ENCODE data around the gene IRF3.

Gene IRF3

DNA sequence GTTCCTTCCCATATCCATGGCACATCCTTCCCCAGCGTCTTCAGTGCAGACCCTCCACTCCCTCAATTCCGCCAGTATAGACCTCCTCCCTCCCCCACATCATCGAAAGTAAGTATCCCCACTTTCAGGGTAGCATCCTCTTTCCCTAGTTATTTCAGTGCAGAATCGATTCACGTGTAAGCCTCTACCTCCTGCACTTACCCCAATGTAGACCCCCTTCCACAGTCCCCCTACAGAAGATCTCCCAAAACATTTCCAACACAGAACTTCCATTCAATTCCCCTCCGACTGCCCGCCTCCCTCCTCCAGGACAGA, 664 bp downstream of the IRF3 start:
- DNase-seq: no peak

DNA sequence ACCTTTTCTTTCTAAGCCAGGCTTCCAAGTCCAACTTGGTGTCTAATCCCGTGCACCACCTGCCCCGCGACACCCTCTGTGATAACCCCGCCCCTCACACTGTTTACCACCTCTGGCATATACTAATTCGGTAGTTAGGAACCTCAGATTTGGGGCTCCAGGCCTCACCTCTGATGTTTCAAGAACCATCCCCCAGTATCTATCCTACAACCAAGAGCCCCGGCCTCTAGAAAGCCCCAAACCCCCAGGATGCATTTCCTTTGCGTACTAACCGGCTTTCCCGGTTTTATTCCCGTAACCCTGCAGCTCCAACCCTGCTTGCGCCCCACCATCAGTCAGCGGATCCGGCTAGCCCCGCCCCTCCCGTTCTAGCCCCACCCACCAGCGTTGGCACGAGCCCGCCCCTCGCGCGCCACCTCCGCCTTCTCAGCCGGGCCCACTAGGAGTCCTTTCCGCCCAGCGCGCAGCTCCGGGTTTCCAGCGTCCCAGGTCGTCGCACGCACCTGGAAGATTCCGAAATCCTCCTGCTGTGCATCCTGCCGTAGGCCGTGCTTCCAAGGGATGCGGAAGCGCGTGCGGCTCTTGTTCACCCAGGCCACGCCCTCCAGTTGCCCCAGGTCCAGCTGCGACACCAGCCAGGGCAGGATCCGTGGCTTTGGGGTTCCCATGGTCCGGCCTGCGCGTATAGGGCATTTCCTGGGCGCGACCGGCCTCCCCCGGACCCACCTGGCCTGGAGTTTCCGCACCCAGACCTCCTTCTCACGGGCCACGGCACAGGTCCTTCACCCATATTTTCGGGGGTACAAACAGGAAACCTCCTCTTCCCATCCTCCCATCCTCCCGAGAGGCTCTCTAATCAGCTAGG, 1.3 kb downstream of the IRF3 start:
- DNase-seq: peak; percentile 83 to 90

DNA sequence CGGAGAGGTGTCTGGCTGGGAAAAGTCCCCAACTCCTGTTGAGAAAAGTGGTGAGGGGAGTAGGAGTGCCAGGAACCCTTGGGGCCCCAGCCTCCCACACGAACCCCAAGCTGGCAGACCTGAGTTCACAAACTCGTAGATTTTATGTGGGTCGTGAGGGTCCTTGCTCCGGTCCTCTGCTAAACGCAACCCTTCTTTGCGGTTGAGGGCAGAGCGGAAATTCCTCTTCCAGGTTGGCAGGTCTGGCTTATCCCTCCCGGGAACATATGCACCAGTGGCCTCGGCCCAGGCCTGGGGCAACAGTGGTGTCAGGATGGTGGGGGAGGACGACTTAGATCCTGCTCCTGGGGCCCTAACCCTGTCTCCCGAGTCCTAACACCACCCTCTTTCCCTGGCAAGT, 2.4 kb downstream of the IRF3 start:
- no peak for DNase-seq

DNA sequence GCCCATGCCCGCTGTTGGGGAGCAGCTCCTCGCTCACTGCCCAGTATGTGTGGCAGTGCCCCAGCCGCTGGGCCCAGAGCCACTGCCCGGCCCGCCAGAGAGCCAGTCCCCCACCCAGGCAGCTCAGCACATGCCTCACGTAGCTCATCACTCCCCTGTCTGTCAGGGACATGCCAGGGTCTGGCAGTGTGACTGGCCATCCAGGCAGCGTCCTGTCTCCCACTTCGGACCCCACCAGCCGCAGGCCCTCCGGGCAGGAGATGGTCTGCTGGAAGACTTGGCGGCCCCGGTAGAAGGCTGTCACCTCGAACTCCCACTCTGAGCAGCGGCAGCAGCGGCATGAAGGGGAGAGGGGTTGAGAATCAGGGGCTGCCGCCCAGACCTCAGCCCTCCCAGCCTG, 3.6 kb downstream of the IRF3 start:
- DNase-seq: no peak

DNA sequence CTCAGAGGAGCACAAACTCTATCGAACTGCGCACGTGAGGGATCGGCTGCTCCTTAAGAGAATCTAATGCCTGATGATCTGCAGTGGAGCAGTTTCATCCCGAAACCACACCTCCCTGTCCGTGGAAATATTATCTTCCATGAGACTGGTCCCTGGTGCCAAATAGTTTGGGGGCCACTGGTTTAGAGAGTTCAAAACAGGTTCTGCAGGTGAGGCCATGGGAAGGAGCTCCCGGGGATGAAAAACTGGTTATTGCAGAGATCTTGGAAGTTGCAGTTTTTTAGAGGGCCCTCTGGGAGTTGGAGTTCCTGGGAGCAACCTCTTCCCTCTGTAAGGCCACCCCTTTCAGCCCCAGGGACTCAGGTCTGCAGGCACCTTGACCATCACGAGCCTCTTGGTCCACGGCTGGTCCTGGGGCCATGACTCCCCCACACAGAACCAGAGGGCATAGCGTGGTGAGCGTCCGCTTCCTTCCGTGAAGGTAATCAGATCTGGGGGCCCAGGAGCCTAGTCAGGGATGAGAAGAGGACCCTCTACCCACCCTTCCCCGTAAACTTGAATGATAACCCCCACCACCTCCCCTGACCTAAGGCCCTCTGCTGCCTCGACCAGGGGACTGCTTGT, 5.2 kb downstream of the IRF3 start:
- no peak for DNase-seq

DNA sequence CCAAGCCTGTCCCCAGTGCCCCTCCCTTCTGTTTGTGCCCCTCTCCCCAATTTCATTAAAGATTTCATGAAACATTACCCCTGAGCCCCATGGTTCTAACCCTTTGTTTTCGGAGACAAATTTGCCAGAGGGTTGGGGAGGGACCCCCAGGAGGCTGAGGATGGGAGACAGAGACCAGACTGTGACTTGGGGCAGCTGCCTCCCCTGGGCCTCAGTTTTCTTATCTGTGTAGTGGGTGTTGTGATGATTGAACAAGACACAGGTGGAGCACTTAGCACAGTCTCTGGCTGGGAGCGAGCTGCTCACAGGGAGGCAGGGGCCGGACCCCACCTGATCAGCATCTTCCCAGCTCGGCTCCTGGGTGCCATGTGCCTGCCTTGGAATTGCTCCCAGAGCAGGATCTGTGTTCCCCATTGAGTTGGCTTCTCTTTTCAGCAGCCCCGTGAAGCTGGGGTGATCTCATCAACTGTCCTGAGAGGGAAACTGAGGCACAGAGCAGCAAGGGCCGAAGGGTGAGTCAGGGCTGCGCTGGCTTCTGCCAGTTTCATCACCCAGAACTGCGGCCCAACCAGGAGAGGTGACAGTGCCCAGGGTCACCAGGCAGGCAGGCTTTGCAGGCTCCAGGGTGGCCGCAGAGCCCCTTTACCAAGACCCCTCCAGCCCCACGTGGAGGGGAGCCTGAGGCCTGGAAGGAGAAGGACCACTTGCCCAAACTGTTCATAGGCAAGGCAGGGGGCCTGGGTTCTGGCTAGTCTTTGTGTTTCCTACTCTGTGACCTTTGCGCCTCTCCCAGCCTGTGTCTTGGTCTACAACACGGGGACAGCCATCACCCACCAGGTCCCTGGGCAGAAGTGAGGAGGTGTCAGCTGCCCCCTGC, 6.9 kb downstream of the IRF3 start:
- no peak for DNase-seq

DNA sequence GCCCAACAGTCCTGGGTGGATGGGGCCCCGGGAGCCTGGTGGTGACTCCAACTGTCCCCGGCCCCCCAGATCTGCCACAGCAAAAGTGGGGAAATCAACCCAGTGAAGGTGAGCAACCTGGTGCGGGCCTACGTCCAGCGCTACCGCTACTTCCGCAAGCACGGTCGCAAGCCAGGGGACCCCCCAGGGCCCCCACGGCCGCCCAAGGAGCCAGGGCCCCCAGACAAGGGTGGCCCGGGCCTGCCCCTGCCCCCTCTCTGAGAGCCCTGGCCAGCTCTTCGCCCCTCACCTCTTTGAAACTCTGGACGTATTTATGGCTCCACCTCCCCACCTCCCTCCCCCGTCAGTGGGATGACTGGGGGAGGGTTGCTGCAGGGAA, 7.5 kb downstream of the IRF3 start:
- no peak for DNase-seq

DNA sequence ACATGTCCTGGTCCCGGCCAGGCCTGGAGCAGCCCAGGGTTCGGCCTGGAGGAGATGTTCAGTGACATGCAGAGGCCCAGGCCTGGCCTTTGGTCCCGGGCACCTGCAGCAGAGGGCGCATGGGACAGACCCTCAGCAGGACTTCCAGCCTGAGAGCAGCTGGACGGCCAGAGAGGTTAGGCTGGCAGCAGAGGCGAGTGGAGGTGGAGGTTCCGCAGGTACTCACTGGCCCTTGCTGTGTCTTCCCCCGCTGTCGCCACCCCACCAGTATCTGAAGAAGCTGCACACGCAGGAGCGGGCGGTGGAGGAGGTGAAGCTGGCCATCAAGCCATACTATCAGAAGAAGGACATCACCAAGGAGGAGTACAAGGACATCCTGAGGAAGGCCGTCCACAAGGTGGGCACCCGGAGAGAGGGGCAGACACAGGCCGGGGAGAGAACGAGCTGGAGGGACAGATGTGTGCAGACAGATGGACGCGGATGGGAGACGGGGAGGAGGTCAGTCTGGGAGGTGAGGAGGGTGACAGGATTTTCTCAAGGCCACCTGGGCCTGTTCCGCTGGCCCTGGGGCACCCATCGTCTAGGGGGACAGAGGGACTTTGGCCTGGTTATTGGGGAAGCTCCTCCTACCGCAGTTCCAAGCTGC, 8.0 kb downstream of the IRF3 start:
- no peak for DNase-seq

DNA sequence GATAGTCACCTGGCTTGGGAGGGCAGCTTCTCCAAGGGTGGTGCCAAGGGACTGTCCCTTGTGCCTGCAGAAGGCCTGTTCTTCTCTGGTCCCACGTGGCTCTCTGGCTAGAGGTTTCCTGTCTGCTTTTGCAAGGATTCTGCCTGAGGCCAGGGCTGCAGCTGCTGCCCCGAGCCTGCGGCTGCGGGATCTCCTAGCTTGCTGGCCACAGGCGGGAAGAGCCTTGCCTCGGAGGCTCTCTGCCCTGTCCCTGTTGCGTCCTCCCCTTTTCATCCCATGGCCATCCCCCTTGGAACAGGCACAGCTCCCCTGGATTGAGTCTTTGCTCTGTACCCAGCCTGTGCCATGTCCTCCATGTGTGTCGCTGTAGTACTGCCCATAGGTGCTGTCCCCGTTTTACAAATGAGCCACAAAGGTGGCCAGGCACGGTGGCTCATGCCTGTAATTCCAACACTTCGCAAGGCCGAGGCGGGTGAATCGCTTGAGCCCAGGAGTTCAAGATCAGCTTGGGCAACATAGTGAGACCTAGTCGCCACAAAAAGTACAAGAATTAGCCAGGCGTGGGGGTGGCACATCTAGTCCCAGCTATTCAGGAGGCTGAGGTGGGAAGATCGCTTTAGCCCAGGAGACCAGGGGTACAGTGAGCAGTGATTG, 9.1 kb downstream of the IRF3 start:
- DNase-seq: no peak

DNA sequence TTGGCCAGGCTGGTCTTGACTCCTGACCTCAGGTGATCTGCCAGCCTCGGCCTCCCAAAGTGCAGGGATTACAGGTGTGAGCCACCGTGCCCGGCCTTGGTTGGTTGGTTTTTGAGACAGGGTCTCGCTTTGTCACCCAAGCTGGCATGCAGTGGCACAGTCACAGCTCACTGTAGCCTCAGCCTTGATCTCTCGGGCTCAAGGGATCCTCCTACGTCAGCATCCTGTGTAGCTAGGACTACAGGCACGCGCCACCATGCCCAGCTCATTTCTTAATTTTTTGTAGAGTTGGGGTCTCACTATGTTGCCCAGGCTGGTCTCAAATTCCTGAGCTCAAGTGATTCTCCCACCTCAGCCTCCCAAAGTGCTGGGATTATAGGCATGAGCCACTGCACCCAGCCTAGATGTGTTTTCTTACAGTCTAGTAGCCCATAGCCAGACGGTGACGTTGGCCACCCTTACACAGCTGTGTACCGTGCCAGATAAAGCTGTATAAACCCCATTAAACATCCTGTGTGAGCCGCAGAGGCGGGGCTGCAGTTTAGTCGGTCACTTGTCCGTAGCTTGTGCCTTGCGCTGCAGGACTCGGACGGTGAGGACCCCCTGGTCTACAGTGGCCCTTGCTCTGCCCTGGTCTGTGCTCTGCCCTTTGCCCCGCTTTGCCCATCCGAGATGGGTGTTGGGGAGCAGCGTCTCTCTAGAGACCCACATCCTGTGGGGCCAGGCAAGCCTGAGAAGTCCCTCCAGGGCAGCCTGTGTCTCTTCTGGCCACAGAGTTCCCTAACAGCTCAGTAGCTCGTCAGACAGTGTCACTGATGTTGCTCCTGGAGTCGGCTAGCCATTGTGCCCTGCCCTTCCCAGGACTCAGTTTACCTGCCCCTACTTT, 9.8 kb downstream of the IRF3 start:
- no peak for DNase-seq

DNA sequence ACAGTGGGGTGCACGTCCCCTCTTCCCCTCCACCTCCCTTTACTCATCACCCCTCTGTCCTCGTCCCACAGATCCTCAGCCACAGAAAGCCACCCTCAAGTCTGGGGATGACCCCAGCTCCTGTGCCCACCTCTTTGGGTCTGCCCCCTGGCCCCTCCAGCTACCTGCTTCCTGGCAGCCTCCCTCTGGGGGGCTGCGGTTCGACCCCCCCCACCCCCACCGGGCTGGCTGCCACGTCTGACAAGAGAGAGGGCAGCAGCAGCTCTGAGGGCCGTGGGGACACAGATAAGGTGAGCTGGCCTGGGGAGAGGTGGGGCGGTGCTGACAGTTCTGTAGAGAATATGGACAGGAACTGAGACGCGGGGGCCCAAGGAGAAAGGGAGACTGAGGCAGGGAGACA, 11.1 kb downstream of the IRF3 start:
- DNase-seq: no peak

DNA sequence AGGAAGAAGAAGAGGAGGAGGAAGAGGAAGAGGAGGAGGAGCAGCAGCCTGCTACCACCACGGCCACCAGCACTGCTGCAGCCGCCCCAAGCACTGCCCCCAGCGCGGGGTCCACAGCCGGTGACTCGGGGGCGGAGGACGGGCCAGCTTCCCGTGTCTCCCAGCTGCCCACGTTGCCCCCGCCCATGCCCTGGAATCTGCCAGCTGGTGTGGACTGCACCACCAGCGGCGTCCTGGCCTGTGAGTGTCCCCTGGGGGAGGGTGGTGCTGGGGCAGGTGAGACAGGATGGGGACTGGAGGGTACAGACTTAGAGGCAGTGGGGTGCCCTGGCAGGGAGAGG, 12.2 kb downstream of the IRF3 start:
- no peak for DNase-seq

DNA sequence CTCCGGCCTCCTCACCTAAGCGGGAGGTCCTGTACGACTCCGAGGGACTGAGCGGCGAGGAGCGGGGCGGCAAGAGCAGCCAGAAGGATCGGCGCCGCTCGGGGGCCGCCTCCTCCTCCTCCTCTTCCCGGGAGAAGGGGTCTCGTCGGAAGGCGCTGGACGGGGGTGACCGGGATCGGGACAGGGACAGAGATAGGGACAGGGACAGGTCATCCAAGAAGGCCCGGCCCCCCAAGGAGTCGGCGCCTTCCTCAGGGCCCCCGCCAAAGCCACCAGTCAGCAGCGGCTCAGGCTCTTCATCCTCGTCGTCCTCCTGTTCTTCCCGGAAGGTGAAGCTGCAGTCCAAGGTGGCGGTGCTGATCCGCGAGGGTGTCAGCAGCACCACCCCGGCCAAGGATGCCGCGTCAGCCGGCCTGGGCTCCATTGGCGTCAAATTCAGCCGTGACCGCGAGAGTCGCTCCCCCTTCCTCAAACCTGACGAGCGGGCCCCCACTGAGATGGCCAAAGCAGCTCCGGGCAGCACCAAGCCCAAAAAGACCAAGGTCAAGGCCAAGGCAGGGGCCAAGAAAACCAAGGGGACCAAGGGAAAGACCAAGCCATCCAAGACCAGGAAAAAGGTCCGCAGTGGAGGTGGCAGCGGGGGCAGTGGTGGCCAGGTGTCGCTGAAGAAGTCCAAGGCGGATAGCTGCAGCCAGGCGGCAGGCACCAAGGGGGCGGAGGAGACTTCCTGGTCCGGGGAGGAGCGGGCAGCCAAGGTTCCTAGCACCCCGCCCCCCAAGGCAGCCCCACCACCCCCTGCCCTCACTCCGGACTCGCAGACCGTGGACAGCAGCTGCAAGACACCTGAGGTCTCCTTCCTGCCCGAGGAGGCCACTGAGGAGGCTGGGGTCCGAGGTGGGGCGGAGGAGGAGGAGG, 12.8 kb downstream of the IRF3 start:
- no peak for DNase-seq

DNA sequence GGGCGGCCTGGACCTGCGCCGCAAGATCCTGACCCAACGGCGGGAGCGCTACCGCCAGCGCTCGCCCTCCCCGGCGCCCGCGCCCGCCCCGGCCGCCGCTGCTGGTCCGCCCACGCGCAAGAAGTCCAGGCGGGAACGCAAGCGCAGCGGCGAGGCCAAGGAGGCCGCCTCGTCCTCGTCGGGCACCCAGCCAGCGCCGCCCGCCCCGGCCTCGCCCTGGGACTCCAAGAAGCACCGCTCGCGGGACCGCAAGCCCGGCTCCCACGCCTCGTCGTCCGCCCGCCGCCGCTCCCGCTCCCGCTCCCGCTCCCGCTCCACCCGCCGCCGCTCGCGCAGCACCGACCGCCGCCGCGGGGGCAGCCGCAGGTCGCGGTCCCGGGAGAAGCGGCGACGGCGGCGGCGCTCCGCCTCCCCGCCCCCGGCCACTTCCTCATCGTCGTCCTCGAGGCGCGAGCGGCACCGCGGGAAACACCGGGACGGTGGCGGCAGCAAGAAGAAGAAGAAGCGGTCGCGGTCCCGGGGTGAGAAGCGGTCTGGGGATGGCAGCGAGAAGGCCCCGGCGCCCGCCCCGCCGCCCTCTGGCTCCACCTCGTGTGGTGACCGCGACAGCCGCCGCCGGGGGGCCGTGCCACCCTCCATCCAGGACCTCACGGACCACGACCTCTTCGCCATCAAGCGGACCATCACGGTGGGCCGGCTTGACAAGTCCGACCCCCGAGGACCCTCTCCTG, 13.7 kb downstream of the IRF3 start:
- DNase-seq: no peak

DNA sequence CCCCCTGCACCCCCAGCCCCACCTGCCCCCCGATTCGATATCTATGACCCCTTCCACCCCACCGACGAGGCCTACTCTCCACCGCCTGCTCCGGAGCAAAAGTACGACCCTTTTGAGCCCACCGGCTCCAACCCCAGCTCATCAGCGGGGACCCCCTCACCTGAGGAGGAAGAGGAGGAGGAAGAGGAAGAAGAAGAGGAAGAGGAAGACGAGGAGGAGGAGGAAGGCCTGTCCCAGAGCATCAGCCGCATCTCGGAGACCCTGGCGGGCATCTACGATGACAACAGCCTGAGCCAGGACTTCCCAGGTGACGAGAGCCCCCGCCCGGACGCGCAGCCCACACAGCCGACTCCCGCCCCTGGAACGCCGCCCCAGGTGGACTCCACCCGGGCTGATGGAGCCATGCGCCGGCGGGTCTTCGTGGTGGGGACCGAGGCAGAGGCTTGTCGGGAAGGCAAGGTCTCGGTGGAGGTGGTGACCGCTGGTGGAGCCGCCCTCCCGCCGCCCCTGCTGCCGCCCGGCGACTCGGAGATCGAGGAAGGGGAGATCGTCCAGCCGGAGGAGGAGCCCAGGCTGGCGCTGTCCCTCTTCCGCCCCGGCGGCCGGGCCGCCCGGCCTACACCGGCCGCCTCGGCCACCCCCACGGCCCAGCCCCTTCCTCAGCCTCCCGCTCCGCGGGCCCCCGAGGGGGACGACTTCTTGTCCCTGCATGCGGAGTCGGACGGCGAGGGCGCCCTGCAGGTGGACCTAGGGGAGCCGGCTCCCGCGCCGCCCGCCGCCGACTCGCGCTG, 14.4 kb downstream of the IRF3 start:
- DNase-seq: no peak

DNA sequence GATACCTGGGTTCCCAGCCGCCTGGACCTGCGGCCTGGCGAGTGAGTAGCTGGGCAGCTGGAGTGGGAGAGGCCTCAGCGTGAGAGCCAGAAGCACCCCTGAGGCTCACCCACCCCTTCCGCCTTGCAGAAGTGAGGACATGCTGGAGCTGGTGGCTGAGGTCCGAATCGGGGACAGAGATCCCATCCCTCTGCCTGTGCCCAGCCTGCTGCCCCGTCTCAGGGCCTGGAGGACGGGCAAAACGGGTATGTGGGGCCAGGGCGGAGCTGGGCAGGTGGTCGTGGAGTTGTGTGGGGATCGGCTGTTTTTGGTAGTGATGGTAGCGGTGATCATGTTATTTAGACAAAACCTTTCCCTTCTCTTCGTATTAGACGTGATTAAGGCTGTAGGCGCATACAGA, 19.1 kb downstream of the IRF3 start:
- DNase-seq: no peak

DNA sequence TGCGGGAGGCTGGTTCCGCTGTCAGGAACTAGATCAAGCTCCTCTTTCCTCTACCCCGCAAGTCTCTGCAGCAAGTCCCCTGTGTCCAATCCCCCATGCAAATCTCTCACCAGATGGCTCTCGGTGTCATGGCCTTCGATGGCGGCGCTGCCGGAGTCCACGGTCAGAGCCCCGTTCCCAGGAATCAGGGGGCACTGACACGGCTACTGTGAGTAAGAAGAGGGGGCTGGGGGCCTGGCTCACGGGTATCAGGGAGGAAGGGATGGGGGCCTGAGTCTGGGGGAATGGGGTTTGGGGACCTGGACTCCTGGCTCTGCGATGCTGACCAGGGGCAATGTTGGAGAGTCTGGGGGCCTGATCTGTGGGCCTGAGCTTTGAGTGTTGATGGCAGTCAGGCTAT, 19.7 kb downstream of the IRF3 start:
- DNase-seq: no peak

DNA sequence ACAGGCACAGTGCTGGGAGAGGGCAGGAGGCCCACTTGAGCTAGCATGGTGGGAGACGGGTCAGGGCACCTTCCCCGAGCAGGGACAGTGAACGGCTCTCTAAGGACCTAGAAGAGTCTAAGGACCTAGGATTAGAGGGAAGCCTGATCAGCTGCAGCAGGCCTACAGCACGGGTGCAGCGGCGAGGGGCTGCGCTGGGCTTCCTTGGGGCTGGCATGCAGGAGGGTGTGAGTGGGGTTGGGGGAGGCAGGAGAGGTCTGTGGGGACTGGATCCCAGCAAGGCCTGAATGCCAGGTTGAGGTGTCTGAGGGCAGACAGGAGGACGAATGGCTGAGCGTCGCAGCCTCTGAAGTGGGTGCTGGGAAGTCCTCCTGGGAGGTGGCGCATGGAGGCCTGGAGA, 20.1 kb downstream of the IRF3 start:
- DNase-seq: no peak

DNA sequence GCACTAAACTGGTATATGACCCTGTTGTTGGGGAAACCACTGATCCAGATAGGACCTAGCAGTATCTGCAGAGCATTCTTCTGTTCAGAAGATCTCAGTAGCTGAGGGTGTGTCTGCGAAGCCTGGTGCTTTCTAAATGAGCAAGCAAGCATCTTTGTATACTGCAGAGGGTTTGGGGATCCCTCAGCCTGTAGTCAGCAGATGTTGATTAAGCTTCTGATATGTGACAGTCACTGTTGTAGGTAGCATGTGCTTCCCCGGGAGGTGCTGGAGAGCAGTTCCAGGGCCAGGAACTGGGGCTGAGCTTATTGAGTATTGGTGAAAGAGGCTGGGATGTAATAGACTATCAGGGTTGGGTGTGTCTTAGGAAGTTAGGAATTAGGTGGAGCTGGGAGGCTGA, 22.2 kb downstream of the IRF3 start:
- DNase-seq: no peak

Measured in CD4-positive, alpha-beta T cell treated with Interleukin-1 beta for 1 hour (primary cell).